HepG2 (cell line): ENCODE data around the gene TMEM14B. TPM values are rescaled to one million over a fixed set of nuclear protein-coding genes. Genes with fewer than 3 reads are reported as not detected.
A peak's percentile ranks its signal among the peaks of the same experiment; 100 is the strongest.

Experiments used
- AKAP8 ChIP-seq: sonication (generic); formaldehyde crosslinking; IDR thresholded peaks from 2 replicates; pipeline ENCODE4 v1.5.1; 2020; ENCODE audit warnings: mild to moderate bottlenecking, missing genetic modification reagents
- ATF1 ChIP-seq: IDR thresholded peaks from 2 replicates; pipeline ENCODE4 v1.6.1; 2016; ENCODE audit warnings: mild to moderate bottlenecking, control low read depth
- BCL6 ChIP-seq: IDR thresholded peaks from 2 replicates; pipeline ENCODE4 v1.6.1; 2016; ENCODE audit warnings: missing genetic modification reagents, missing compliant biosample characterization
- HOXA7 ChIP-seq: sonication (generic); formaldehyde crosslinking; IDR thresholded peaks from 2 replicates; pipeline ENCODE4 v1.8.1; 2022; ENCODE audit warnings: mild to moderate bottlenecking, missing genetic modification reagents, moderate library complexity
- MAF1 ChIP-seq: sonication (generic); formaldehyde crosslinking; IDR thresholded peaks from 2 replicates; pipeline ENCODE4 v1.5.0; 2020; ENCODE audit warnings: missing genetic modification reagents, borderline replicate concordance
- MEIS2 ChIP-seq: sonication (generic); formaldehyde crosslinking; IDR thresholded peaks from 2 replicates; pipeline ENCODE4 v1.9.0; 2021; ENCODE audit warnings: mild to moderate bottlenecking, missing genetic modification reagents
- MTA3 ChIP-seq: sonication (generic); formaldehyde crosslinking; IDR thresholded peaks from 2 replicates; pipeline ENCODE4 v1.4.0; 2020; ENCODE audit warnings: missing genetic modification reagents
- NR0B2 ChIP-seq: sonication (generic); formaldehyde crosslinking; IDR thresholded peaks from 2 replicates; pipeline ENCODE4 v1.4.0; 2020; ENCODE audit warnings: mild to moderate bottlenecking, missing genetic modification reagents
- SMYD3 ChIP-seq: sonication (generic); formaldehyde crosslinking; IDR thresholded peaks from 2 replicates; pipeline ENCODE4 v1.8.1; 2023; ENCODE audit warnings: mild to moderate bottlenecking, missing genetic modification reagents
- ZBTB20 ChIP-seq: sonication (generic); formaldehyde crosslinking; IDR thresholded peaks from 2 replicates; pipeline ENCODE4 v1.8.1; 2023; ENCODE audit warnings: missing genetic modification reagents, low read depth, mild to moderate bottlenecking, borderline replicate concordance
- ZBTB49 ChIP-seq: sonication (generic); formaldehyde crosslinking; IDR thresholded peaks from 2 replicates; pipeline ENCODE4 v1.4.0; 2020; ENCODE audit warnings: missing genetic modification reagents, borderline replicate concordance
- ZNF24 ChIP-seq: fragments of 450-650 bp; IDR thresholded peaks from 2 replicates; pipeline ENCODE4 v1.6.1; 2017; ENCODE audit warnings: antibody characterized with exemption, mild to moderate bottlenecking
- ZNF280B ChIP-seq: sonication (generic); formaldehyde crosslinking; IDR thresholded peaks from 2 replicates; pipeline ENCODE4 v1.5.0; 2020; ENCODE audit warnings: missing genetic modification reagents, mild to moderate bottlenecking, borderline replicate concordance
- ZNF280D ChIP-seq: sonication (generic); formaldehyde crosslinking; IDR thresholded peaks from 2 replicates; pipeline ENCODE4 v1.5.1; 2020; ENCODE audit warnings: mild to moderate bottlenecking, missing genetic modification reagents
- ZNF317 ChIP-seq: sonication (generic); formaldehyde crosslinking; IDR thresholded peaks from 2 replicates; pipeline ENCODE4 v1.5.0; 2020; ENCODE audit warnings: mild to moderate bottlenecking, missing genetic modification reagents
- ZNF569 ChIP-seq: sonication (generic); formaldehyde crosslinking; IDR thresholded peaks from 2 replicates; pipeline ENCODE4 v1.5.0; 2020; ENCODE audit warnings: mild to moderate bottlenecking, missing genetic modification reagents, moderate library complexity, borderline replicate concordance
- ZNF850 ChIP-seq: sonication (generic); formaldehyde crosslinking; conservative IDR thresholded peaks from 2 replicates; pipeline ENCODE4 v1.9.0; 2021; ENCODE audit warnings: mild to moderate bottlenecking, missing genetic modification reagents
- polyA plus RNA-seq, 8 experiments: library from polyadenylated mRNA; depleted of rRNA in 3 of 8; stranded (reverse) in 7 of 8; unstranded in 1 of 8; fragments of >200 nt; fragmentation: Illumina TruSeq in 4 of 8; extraction: Trizol in 4 of 8; gene quantifications; 2 replicates each; pipeline versions ENCODE4 v1.2.1 to v1.2.3, GENCODE V29; 2011 to 2016; ENCODE audit warnings: low read depth in 4 of 8, missing spikeins in 1 of 8, mixed read lengths in 1 of 8; ENCODE audit not compliant: insufficient read depth in 1 of 8
- total RNA-seq, 5 experiments: library from RNA; depleted of rRNA; stranded (reverse); fragments of >200 nt; fragmentation: Illumina TruSeq; extraction: Trizol; gene quantifications; 2 replicates each; pipeline ENCODE4 v1.2.3, GENCODE V29; 2016; ENCODE audit warnings: low read depth in 1 of 5
- TF ChIP-seq, protein P1 (sequence below): sonication (generic); formaldehyde crosslinking; IDR thresholded peaks from 2 replicates; pipeline ENCODE4; 2020; ENCODE audit warnings: missing genetic modification reagents, mild to moderate bottlenecking, borderline replicate concordance

TMEM14B gene
- total and polyA plus RNA-seq, 2 of the 13 experiments (the other 11 are each of a cell fraction or from before 2014, with no cell fraction given): 133 to 200 TPM

- TF ChIP-seq ZBTB49 (CRISPR knock-in tag): peak; percentile 24; the same call in 1 of the 2 replicates
- TF ChIP-seq BCL6: peak; percentile 63
- TF ChIP-seq ZBTB20 (CRISPR knock-in tag): peak; percentile 91
- peak; percentile 56; the same call in 1 of the 2 replicates for TF ChIP-seq MAF1 (CRISPR knock-in tag)
- no peak for TF ChIP-seq MTA3 (CRISPR knock-in tag)
- TF ChIP-seq MEIS2 (CRISPR knock-in tag): peak; percentile 48; the same call in 1 of the 2 replicates
- TF ChIP-seq ZNF317 (CRISPR knock-in tag): peak; percentile 44
- TF ChIP-seq ZNF280D (CRISPR knock-in tag): peak; percentile 83
- TF ChIP-seq NR0B2 (CRISPR knock-in tag): no peak
- TF ChIP-seq ZNF280B (CRISPR knock-in tag): peak; percentile 96; the same call in 1 of the 2 replicates
- peak; percentile 84; the same call in 1 of the 2 replicates for TF ChIP-seq ATF1 (CRISPR knock-in tag)
- TF ChIP-seq ZNF24: no peak
- TF ChIP-seq AKAP8 (CRISPR knock-in tag): peak; percentile 22; the same call in 1 of the 2 replicates
- TF ChIP-seq ZNF569: no peak; the same call in 1 of the 2 replicates
- TF ChIP-seq SMYD3 (CRISPR knock-in tag): no peak; the same call in 1 of the 2 replicates
- TF ChIP-seq ZNF850: no peak
- no peak for TF ChIP-seq HOXA7 (CRISPR knock-in tag)
- TF ChIP-seq, protein P1, sequence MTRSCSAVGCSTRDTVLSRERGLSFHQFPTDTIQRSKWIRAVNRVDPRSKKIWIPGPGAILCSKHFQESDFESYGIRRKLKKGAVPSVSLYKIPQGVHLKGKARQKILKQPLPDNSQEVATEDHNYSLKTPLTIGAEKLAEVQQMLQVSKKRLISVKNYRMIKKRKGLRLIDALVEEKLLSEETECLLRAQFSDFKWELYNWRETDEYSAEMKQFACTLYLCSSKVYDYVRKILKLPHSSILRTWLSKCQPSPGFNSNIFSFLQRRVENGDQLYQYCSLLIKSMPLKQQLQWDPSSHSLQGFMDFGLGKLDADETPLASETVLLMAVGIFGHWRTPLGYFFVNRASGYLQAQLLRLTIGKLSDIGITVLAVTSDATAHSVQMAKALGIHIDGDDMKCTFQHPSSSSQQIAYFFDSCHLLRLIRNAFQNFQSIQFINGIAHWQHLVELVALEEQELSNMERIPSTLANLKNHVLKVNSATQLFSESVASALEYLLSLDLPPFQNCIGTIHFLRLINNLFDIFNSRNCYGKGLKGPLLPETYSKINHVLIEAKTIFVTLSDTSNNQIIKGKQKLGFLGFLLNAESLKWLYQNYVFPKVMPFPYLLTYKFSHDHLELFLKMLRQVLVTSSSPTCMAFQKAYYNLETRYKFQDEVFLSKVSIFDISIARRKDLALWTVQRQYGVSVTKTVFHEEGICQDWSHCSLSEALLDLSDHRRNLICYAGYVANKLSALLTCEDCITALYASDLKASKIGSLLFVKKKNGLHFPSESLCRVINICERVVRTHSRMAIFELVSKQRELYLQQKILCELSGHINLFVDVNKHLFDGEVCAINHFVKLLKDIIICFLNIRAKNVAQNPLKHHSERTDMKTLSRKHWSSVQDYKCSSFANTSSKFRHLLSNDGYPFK (CRISPR knock-in tag): peak; percentile 89
These were observed 24.6 kb upstream of the TMEM14B start, which contains the start of gene TMEM14C (continued) for GRCh38 chr6:10722820-10723566.
